Stomach (tissue), 4 donors: ENCODE data around the gene MYD88.

Experiments used
- EP300 ChIP-seq: sonication (generic); formaldehyde crosslinking; IDR thresholded peaks from one replicate; pipeline ENCODE4 v1.6.1; 2017; ENCODE audit warnings: antibody characterized with exemption
- POLR2A ChIP-seq, 4 donors: fragments of 450-650 bp; IDR thresholded peaks; one replicate each; pipeline ENCODE4 v1.6.1; 2016; ENCODE audit warnings: antibody characterized with exemption in 4 of 4, control low read depth in 2 of 4, mild to moderate bottlenecking in 1 of 4, moderate library complexity in 1 of 4
- POLR2AphosphoS5 ChIP-seq, 3 donors: sonication (generic); formaldehyde crosslinking; IDR thresholded peaks; one replicate each; pipeline ENCODE4 v1.6.1; 2016; ENCODE audit warnings: antibody characterized with exemption in 3 of 3
- TF ChIP-seq, protein P1 (sequence below), 7 experiments: fragments of 450-650 bp in 4 of 7; fragments of 200-600 bp in 3 of 7; sonication (generic) in 3 of 7; IDR thresholded peaks; one replicate each; pipeline ENCODE4 v1.5.1; 2016 to 2019; ENCODE audit warnings: antibody characterized with exemption in 7 of 7, control low read depth in 2 of 7, mild to moderate bottlenecking in 1 of 7

DNA sequence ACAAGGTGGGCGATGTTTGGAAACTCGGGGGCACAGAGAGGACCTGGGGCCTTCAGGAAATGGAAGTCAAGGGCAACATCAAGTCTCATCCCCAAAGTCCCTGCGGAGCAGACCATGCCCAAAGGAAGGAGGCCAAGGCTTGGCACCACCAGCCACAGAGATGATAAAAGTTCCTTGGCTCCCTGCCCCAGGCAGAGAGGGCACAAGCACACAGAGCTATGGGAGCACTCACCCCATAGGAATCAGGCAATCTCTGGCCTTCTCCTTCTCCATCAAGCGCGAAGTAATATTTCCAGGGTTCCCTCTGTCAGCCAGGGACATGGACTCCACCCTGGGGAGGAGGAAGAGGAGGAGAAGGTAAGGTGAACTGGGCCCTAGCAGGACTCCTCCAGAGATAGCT, 9.4 kb upstream of the MYD88 start:
- TF ChIP-seq, protein P1, sequence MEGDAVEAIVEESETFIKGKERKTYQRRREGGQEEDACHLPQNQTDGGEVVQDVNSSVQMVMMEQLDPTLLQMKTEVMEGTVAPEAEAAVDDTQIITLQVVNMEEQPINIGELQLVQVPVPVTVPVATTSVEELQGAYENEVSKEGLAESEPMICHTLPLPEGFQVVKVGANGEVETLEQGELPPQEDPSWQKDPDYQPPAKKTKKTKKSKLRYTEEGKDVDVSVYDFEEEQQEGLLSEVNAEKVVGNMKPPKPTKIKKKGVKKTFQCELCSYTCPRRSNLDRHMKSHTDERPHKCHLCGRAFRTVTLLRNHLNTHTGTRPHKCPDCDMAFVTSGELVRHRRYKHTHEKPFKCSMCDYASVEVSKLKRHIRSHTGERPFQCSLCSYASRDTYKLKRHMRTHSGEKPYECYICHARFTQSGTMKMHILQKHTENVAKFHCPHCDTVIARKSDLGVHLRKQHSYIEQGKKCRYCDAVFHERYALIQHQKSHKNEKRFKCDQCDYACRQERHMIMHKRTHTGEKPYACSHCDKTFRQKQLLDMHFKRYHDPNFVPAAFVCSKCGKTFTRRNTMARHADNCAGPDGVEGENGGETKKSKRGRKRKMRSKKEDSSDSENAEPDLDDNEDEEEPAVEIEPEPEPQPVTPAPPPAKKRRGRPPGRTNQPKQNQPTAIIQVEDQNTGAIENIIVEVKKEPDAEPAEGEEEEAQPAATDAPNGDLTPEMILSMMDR (IDR thresholded peaks at IDR 0.05): no peak
- no peak for TF ChIP-seq POLR2AphosphoS5 (IDR thresholded peaks at IDR 0.05)
- no peak for TF ChIP-seq EP300
- TF ChIP-seq POLR2A (IDR thresholded peaks at IDR 0.05): no peak
